ENCODE results near the gene ZBTB20.

GRCh38 chr3:115164374-115165221 is 17.5 kb upstream of the ZBTB20 start:
- TF ChIP-seq CTCF (IDR thresholded peaks at IDR 0.05) (no peak), POLR2A (IDR thresholded peaks at IDR 0.05) (no peak), EP300 (IDR thresholded peaks at IDR 0.05) (no peak)
